GM12864 (cell line): ENCODE data around the gene PRDX2.

Source experiments
- DNase-seq: peaks from one replicate; pipeline ENCODE4 v3.0.0-alpha.2; 2011; ENCODE audit warnings: low read depth
- H3K4me3 ChIP-seq: 2 replicates; pipeline ENCODE4 v1.5.1; 2011; ENCODE audit warnings: mild to moderate bottlenecking, low read depth, low read length, control low read depth
- TF ChIP-seq, protein P1 (sequence below): IDR thresholded peaks from 2 replicates; pipeline ENCODE4 v1.5.1; 2011; ENCODE audit warnings: low read depth, mild to moderate bottlenecking, moderate library complexity, low read length, control low read depth, inconsistent platforms; ENCODE audit errors: missing control alignments

Gene PRDX2

DNA sequence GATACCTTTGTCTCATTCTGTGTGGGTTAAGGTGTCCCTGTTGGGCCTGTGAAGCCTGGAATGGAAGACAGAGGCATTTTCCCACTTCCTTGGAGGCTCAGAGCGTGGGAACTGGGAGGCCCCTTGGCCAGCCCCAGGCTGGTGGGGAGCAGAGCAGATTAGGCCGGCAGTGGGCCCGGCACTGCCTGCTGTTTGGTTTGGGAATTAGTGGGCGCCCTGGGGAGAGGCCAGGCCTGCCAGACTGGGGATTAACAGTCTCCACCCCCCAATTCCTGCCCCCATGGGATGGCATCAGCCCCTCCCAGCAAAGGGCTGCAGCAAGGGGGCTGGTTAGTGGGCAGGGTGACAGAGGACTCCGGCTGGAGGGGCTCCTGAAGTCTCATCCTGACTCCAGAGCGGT lies 53.1 kb downstream of the PRDX2 start:
- TF ChIP-seq, protein P1, sequence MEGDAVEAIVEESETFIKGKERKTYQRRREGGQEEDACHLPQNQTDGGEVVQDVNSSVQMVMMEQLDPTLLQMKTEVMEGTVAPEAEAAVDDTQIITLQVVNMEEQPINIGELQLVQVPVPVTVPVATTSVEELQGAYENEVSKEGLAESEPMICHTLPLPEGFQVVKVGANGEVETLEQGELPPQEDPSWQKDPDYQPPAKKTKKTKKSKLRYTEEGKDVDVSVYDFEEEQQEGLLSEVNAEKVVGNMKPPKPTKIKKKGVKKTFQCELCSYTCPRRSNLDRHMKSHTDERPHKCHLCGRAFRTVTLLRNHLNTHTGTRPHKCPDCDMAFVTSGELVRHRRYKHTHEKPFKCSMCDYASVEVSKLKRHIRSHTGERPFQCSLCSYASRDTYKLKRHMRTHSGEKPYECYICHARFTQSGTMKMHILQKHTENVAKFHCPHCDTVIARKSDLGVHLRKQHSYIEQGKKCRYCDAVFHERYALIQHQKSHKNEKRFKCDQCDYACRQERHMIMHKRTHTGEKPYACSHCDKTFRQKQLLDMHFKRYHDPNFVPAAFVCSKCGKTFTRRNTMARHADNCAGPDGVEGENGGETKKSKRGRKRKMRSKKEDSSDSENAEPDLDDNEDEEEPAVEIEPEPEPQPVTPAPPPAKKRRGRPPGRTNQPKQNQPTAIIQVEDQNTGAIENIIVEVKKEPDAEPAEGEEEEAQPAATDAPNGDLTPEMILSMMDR = no peak
- DNase-seq = no peak
- no peak overlapping the region for H3K4me3 ChIP-seq
